Activated CD4-positive, alpha-beta T cell treated with anti-CD3 and anti-CD28 coated beads for 24 hours (primary cell): ENCODE data around the gene UMOD.
"Not testable (repeated sequence)": the region's sequence is repeated elsewhere in the genome, so short reads cannot be mapped to it uniquely, and the experiment has no call there.

ENCODE experiments used
- DNase-seq, 2 donors: peaks; one replicate each; pipeline ENCODE4 v3.0.0-alpha.2; 2020; ENCODE audit warnings: low read depth in 2 of 2

UMOD gene

GRCh38 chr16:20321671-20322070, 30.8 kb downstream of the UMOD start:
- no peak for DNase-seq

GRCh38 chr16:20321051-20321450, 31.5 kb downstream of the UMOD start:
- DNase-seq, result not testable (repeated sequence)

- no peak for DNase-seq
Observed at GRCh38 chr16:20320592-20320991, 31.9 kb downstream of the UMOD start.

GRCh38 chr16:20320178-20320577, 32.3 kb downstream of the UMOD start:
- DNase-seq, result no peak

GRCh38 chr16:20319406-20319805, 33.1 kb downstream of the UMOD start:
- DNase-seq, result no peak

- no peak for DNase-seq
Observed at GRCh38 chr16:20318437-20318836, 34.1 kb downstream of the UMOD start.

- DNase-seq, result no peak
Observed at GRCh38 chr16:20318006-20318405, 34.5 kb downstream of the UMOD start.

- DNase-seq, result no peak
Observed at GRCh38 chr16:20317117-20317516, 35.4 kb downstream of the UMOD start.

GRCh38 chr16:20316715-20317114, 35.8 kb downstream of the UMOD start:
- DNase-seq, result no peak

GRCh38 chr16:20315764-20316163, 36.8 kb downstream of the UMOD start:
- no peak for DNase-seq

GRCh38 chr16:20314575-20314974, 37.9 kb downstream of the UMOD start:
- no peak for DNase-seq

GRCh38 chr16:20313741-20314140, 38.8 kb downstream of the UMOD start:
- no peak for DNase-seq

- DNase-seq, result not testable (repeated sequence)
Observed at GRCh38 chr16:20312536-20313095, 39.9 kb downstream of the UMOD start.

- no peak for DNase-seq
Observed at GRCh38 chr16:20311548-20311947, 41.0 kb downstream of the UMOD start.

GRCh38 chr16:20310421-20311395, 41.8 kb downstream of the UMOD start:
- DNase-seq, result no peak

- no peak for DNase-seq
Observed at GRCh38 chr16:20309786-20310185, 42.7 kb downstream of the UMOD start.

GRCh38 chr16:20308801-20309590, 43.5 kb downstream of the UMOD start:
- DNase-seq, result no peak

GRCh38 chr16:20308266-20308665, 44.2 kb downstream of the UMOD start:
- no peak for DNase-seq

- DNase-seq, result no peak
Observed at GRCh38 chr16:20307791-20308190, 44.7 kb downstream of the UMOD start.

- DNase-seq, result no peak
Observed at GRCh38 chr16:20307240-20307671, 45.3 kb downstream of the UMOD start.

- no peak for DNase-seq
Observed at GRCh38 chr16:20306401-20306800, 46.1 kb downstream of the UMOD start.

GRCh38 chr16:20303012-20303411, 49.5 kb downstream of the UMOD start:
- no peak for DNase-seq
